ENCODE results near the gene PEMT.

DNA sequence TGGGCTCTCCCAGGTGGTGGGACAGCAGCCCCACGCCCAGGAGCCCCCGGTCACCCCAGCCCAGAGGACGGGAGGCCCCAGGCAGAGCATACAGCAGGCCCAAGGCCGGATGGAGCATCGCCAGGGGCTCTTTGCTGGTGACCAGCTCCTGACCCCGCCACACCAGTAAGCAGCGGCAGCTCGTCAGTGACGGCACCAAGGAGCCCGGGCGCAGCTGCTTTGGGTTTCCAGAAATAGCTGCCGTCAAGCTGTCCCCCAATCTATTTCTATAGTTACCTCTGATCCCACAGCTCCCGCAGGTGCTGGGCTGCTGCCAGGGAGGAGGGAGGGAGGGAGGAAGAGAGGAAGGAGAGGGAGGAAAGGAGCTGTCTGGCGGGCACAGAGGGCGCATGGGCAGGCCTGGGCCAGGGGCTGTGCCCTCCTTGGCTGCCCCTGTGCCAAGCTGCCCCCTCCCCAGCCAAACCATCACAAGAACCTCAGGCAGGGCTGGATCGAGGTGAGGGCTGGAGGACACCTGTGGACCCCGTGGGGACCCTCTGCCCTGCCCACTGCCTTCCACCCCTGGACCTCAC, 84.5 kb downstream of the PEMT start:
- TF ChIP-seq, protein P1, sequence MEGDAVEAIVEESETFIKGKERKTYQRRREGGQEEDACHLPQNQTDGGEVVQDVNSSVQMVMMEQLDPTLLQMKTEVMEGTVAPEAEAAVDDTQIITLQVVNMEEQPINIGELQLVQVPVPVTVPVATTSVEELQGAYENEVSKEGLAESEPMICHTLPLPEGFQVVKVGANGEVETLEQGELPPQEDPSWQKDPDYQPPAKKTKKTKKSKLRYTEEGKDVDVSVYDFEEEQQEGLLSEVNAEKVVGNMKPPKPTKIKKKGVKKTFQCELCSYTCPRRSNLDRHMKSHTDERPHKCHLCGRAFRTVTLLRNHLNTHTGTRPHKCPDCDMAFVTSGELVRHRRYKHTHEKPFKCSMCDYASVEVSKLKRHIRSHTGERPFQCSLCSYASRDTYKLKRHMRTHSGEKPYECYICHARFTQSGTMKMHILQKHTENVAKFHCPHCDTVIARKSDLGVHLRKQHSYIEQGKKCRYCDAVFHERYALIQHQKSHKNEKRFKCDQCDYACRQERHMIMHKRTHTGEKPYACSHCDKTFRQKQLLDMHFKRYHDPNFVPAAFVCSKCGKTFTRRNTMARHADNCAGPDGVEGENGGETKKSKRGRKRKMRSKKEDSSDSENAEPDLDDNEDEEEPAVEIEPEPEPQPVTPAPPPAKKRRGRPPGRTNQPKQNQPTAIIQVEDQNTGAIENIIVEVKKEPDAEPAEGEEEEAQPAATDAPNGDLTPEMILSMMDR (IDR thresholded peaks at IDR 0.05): no peak
- TF ChIP-seq ZFX (IDR thresholded peaks at IDR 0.05; ENCODE audit: borderline replicate concordance): no peak
